Measurements from ENCODE around the gene FCSK.

Gene FCSK

DNA sequence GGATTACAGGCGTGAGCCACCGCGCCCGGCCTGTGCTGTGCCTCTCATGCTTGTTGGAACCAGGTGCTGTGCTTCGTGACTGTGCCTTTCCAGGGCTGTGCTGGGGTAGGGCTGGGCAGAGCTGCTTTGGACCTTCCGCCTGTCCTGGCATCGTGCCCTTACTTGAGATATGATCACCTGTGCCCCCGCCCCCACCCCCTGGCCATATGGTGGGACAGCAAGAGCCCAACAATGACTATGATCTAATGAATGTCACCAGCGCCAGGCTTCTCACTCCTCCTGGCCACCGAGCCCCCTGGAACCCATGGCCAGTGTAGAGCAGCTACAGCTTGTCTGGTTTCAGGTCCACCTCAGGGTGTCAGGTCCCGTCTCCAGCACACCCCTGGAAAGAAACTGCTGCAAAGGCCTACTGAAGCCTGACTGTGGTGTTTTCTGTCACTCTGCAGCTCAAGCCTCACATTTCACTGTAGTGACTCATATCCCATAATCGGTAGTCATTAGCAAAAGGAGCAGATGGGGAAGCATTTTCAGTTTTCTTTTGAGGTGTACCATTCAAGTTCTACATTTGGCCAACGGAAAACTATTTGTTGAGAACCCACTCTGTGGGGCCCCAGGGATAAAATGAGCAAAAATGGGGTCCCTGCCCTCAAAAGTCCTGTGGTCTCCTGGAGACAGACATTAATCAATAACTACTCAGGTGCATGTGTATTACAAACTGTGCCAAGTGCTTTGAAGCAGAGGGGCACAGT, 22.1 kb downstream of the FCSK start (continued):
- TF ChIP-seq TSHZ1 (tag by site-specific recombination; IDR thresholded peaks at IDR 0.05; ENCODE audit: borderline replicate concordance) = no peak
- TF ChIP-seq SP7 (tag by site-specific recombination; IDR thresholded peaks at IDR 0.05) = peak; percentile 50
- peak; percentile 69 for TF ChIP-seq PRDM1 (tag by site-specific recombination; IDR thresholded peaks at IDR 0.05)

GRCh38 chr16:70478169-70478568, 23.8 kb downstream of the FCSK start:
- Histone ChIP-seq H3K27ac (ENCODE audit: extremely low read depth, low read depth, low read length) (no peak overlapping the region), H3K4me3 (ENCODE audit: low read depth, low read length) (no peak overlapping the region), H3K4me1 (ENCODE audit: control insufficient read depth, insufficient read depth, low read length) (peaks cover 2% of the 10 kb centered on the region; the same call in 1 of the 2 replicates), H3K36me3 (ENCODE audit: control insufficient read depth in 2 of 2, insufficient read depth in 1 of 2, low read length in 2 of 2) (peaks cover 0 to 58% of the 10 kb centered on the region in 2 experiments; a peak in 2 of 3 replicates), H3K9me3 (ENCODE audit: control insufficient read depth, insufficient read depth, low read depth, low read length) (no peaks in the 10 kb centered on the region)
- peak; percentile 88 for TF ChIP-seq ZIC2 (tag by site-specific recombination; IDR thresholded peaks at IDR 0.05)
- no peak for TF ChIP-seq TRIM28 (IDR thresholded peaks at IDR 0.05; ENCODE audit: borderline replicate concordance, low read length)
- CTCF ChIA-PET = interaction anchor here (1.2 kb wide), 1 partner anchor 83 kb away, joined by 3 read pairs; no protein-coding TSS in a partner anchor
- POLR2A ChIA-PET = interaction anchor here (3.4 kb wide), 1 partner anchor 97 kb away, joined by 17 read pairs; no protein-coding TSS in a partner anchor

GRCh38 chr16:70478912-70479341, 24.5 kb downstream of the FCSK start:
- H3K27ac ChIP-seq (ENCODE audit: extremely low read depth, low read depth, low read length) = no peak overlapping the region
- POLR2A ChIA-PET = interaction anchor here (0.6 to 3.4 kb wide), 2 partner anchors 9 to 98 kb away, joined by 3 to 17 read pairs; no protein-coding TSS in a partner anchor
- no peaks in the 10 kb centered on the region for H3K9me3 ChIP-seq (ENCODE audit: control insufficient read depth, insufficient read depth, low read depth, low read length)
- peaks cover 2% of the 10 kb centered on the region; the same call in 1 of the 2 replicates for H3K4me1 ChIP-seq (ENCODE audit: control insufficient read depth, insufficient read depth, low read length)
- H3K36me3 ChIP-seq (ENCODE audit: control insufficient read depth in 2 of 2, insufficient read depth in 1 of 2, low read length in 2 of 2) = peaks cover 0 to 63% of the 10 kb centered on the region in 2 experiments; a peak in 2 of 3 replicates
- CTCF ChIA-PET = interaction anchor here (0.7 to 1.2 kb wide), 2 partner anchors 84 to 292 kb away, joined by 3 read pairs; no protein-coding TSS in a partner anchor
- no peak for TF ChIP-seq ZNF561 (tag by site-specific recombination; IDR thresholded peaks at IDR 0.05; ENCODE audit: borderline replicate concordance)
- peak; percentile 99 for TF ChIP-seq ZIC2 (tag by site-specific recombination; IDR thresholded peaks at IDR 0.05)
- no peak overlapping the region for H3K4me3 ChIP-seq (ENCODE audit: low read depth, low read length)

DNA sequence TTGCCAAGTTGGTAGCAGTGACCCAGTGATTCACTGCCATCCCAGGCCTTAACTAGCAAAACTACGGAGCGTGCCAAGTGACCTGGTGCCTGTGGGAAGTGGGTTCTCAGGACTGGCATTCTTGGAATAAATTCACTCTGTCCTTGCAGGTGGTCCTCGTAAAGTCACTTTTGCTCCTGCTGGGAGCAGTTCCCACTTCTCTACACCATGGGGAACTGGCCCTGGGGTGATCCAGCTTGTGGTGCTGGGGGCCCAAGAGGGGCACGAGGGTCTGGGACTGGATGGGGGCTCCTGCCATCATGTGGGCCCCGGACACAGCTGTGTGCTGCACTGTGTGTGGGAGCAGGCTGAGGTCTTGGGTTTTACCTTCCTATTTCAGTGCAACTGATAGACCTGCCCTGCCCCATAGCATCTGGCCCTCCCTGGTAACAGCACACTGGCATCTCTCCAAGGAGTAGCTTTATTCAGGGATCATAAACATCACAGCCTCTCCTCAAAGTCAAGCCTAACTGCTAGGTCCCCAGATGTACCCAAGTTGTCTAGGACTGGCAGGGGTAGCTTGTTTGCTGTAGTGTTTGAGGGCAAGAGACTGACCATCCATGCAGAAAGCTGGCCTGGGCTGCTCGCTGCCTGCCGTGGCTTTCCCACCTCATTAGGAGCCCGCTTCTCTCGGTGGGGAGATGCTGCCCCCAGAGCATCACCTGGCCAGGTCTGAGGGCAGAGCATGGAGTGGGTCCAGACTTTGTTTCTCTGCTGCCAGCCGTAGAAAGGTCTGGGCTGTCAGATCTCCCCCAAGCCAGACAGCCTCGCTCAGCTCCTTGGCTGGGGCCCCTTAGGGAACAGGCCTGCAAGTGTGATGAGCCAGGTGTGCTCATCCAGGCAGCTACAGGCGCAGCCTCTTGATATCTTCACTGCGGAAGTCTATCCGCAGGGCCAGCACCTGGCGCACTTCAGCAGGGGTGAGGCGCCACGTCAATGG, 26.0 kb downstream of the FCSK start:
- ChIA-PET POLR2A (interaction anchor here (0.9 kb wide), 1 partner anchor 99 kb away, joined by 4 read pairs; no protein-coding TSS in a partner anchor), CTCF (interaction anchor here (0.6 kb wide), 1 partner anchor 12 kb away, joined by 4 read pairs; no protein-coding TSS in a partner anchor)
- H3K4me1 ChIP-seq (ENCODE audit: control insufficient read depth, insufficient read depth, low read length) = peaks cover 2% of the 10 kb centered on the region; the same call in 1 of the 2 replicates
- H3K4me3 ChIP-seq (ENCODE audit: low read depth, low read length) = no peak overlapping the region
- TF ChIP-seq ZNF792 (tag by site-specific recombination; IDR thresholded peaks at IDR 0.05) (no peak), SP2 (tag by site-specific recombination; IDR thresholded peaks at IDR 0.05) (no peak), ZNF692 (tag by site-specific recombination; IDR thresholded peaks at IDR 0.05) (peak; percentile 44; the same call in 1 of the 2 replicates), ZBTB17 (tag by site-specific recombination; IDR thresholded peaks at IDR 0.05) (peak; percentile 33; the same call in 1 of the 2 replicates), ZNF341 (tag by site-specific recombination; IDR thresholded peaks at IDR 0.05; ENCODE audit: low read depth) (no peak), ZFP41 (tag by site-specific recombination; IDR thresholded peaks at IDR 0.05; ENCODE audit: borderline replicate concordance) (no peak), KLF8 (tag by site-specific recombination; IDR thresholded peaks at IDR 0.05) (no peak), ZIC2 (tag by site-specific recombination; IDR thresholded peaks at IDR 0.05) (peak; percentile 93), ZNF610 (tag by site-specific recombination; IDR thresholded peaks at IDR 0.05; ENCODE audit: borderline replicate concordance) (no peak), ZFP37 (tag by site-specific recombination; IDR thresholded peaks at IDR 0.05) (no peak), ZNF169 (tag by site-specific recombination; IDR thresholded peaks at IDR 0.05) (no peak), GLIS1 (tag by site-specific recombination; IDR thresholded peaks at IDR 0.05) (peak; percentile 73), ZNF394 (tag by site-specific recombination; IDR thresholded peaks at IDR 0.05; ENCODE audit: borderline replicate concordance) (peak; percentile 74; the same call in 1 of the 2 replicates)
- TF ChIP-seq, protein P1, sequence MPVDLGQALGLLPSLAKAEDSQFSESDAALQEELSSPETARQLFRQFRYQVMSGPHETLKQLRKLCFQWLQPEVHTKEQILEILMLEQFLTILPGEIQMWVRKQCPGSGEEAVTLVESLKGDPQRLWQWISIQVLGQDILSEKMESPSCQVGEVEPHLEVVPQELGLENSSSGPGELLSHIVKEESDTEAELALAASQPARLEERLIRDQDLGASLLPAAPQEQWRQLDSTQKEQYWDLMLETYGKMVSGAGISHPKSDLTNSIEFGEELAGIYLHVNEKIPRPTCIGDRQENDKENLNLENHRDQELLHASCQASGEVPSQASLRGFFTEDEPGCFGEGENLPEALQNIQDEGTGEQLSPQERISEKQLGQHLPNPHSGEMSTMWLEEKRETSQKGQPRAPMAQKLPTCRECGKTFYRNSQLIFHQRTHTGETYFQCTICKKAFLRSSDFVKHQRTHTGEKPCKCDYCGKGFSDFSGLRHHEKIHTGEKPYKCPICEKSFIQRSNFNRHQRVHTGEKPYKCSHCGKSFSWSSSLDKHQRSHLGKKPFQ (tag by site-specific recombination; IDR thresholded peaks at IDR 0.05) = 0 out of 2 replicates have a peak, but pooled peaks have one; percentile 30
- H3K27ac ChIP-seq (ENCODE audit: extremely low read depth, low read depth, low read length) = 0 out of 2 replicates have a peak overlapping the region, but pooled peaks have one; percentile 9
- H3K9me3 ChIP-seq (ENCODE audit: control insufficient read depth, insufficient read depth, low read depth, low read length) = no peaks in the 10 kb centered on the region
- peaks cover 0 to 64% of the 10 kb centered on the region in 2 experiments; a peak in 2 of 3 replicates for H3K36me3 ChIP-seq (ENCODE audit: control insufficient read depth in 2 of 2, insufficient read depth in 1 of 2, low read length in 2 of 2)

Measured in HEK293 (cell line).